CD14-positive monocyte (primary cell): ENCODE measurements around the gene TMX3. TPM values are rescaled to one million over a fixed set of nuclear protein-coding genes. Genes with fewer than 3 reads are reported as not detected.

Source experiments
- DNase-seq, 3 donors: peaks; one replicate each; pipeline ENCODE4 v3.0.0-alpha.2; 2011 to 2022
- H2AFZ ChIP-seq: 2 replicates; pipeline ENCODE4 v1.6.0; 2012; ENCODE audit warnings: mild to moderate bottlenecking, low read depth, low read length, inconsistent platforms; ENCODE audit not compliant: insufficient read depth, poor library complexity, severe bottlenecking
- H3K27ac ChIP-seq, 2 donors: 1 replicate in 1 of 2; 2 replicates in 1 of 2; pipeline ENCODE4 v1.5.1; 2012 to 2013; ENCODE audit warnings: low read length in 2 of 2, control low read depth in 1 of 2, inconsistent platforms in 1 of 2, low read depth in 1 of 2, mild to moderate bottlenecking in 1 of 2
- H3K27me3 ChIP-seq, 2 donors: one replicate each; pipeline versions ENCODE4 v1.6.0 to v1.6.1; 2011 to 2013; ENCODE audit warnings: low read length in 2 of 2; ENCODE audit not compliant: control insufficient read depth in 2 of 2, insufficient read depth in 2 of 2
- H3K36me3 ChIP-seq, 2 donors: replicated peaks in 1 of 2; 1 replicate in 1 of 2; 2 replicates in 1 of 2; pipeline versions ENCODE4 v1.5.1 to v1.6.1; 2012 to 2013; ENCODE audit warnings: low read length in 2 of 2, control low read depth in 1 of 2, inconsistent platforms in 1 of 2, mild to moderate bottlenecking in 1 of 2; ENCODE audit not compliant: insufficient read depth in 2 of 2, control insufficient read depth in 1 of 2
- H3K4me1 ChIP-seq, 2 donors: 1 replicate in 1 of 2; 2 replicates in 1 of 2; pipeline versions ENCODE4 v1.5.1 to v1.6.1; 2012 to 2013; ENCODE audit warnings: low read length in 2 of 2, control low read depth in 1 of 2, inconsistent platforms in 1 of 2, mild to moderate bottlenecking in 1 of 2, moderate library complexity in 1 of 2; ENCODE audit not compliant: insufficient read depth in 2 of 2, control insufficient read depth in 1 of 2
- H3K4me2 ChIP-seq: replicated peaks from 2 replicates; pipeline ENCODE3; 2012; ENCODE audit warnings: low read length, moderate library complexity, mild to moderate bottlenecking; ENCODE audit not compliant: poor library complexity, severe bottlenecking; ENCODE audit errors: extremely low read depth
- H3K4me3 ChIP-seq, 3 experiments: fragments of 200-600 bp in 1 of 3; sonication (generic) in 1 of 3; replicated peaks in 1 of 3; 1 replicate in 2 of 3; 2 replicates in 1 of 3; pipeline ENCODE4 v1.5.1; 2011 to 2013; ENCODE audit warnings: low read length in 3 of 3, mild to moderate bottlenecking in 3 of 3, control low read depth in 2 of 3, low read depth in 2 of 3, inconsistent platforms in 1 of 3, moderate library complexity in 1 of 3
- H3K79me2 ChIP-seq: 2 replicates; pipeline ENCODE4 v1.6.0; 2012; ENCODE audit warnings: mild to moderate bottlenecking, control low read depth, inconsistent platforms, low read length, moderate library complexity; ENCODE audit not compliant: insufficient read depth
- H3K9ac ChIP-seq: 2 replicates; pipeline ENCODE4 v1.6.0; 2017; ENCODE audit warnings: low read length, mild to moderate bottlenecking; ENCODE audit not compliant: insufficient read depth, poor library complexity, severe bottlenecking
- H3K9me3 ChIP-seq, 2 donors: replicated peaks in 1 of 2; 1 replicate in 1 of 2; 2 replicates in 1 of 2; pipeline versions ENCODE4 v1.5.1 to v1.6.1; 2012 to 2013; ENCODE audit warnings: low read length in 2 of 2, control low read depth in 1 of 2; ENCODE audit not compliant: control insufficient read depth in 1 of 2, insufficient read depth in 1 of 2
- H4K20me1 ChIP-seq: 2 replicates; pipeline ENCODE4 v1.6.0; 2012; ENCODE audit warnings: mild to moderate bottlenecking, low read length, control low read depth, moderate library complexity; ENCODE audit not compliant: insufficient read depth
- H3K27ac Mint-ChIP-seq, 7 donors: one replicate each; pipeline ENCODE4 v1.8.0; 2020; ENCODE audit warnings: mild to moderate bottlenecking in 7 of 7, mixed read lengths in 7 of 7, moderate library complexity in 6 of 7, inconsistent platforms in 2 of 7
- H3K27me3 Mint-ChIP-seq, 3 donors: one replicate each; pipeline ENCODE4 v1.8.0; 2021 to 2022; ENCODE audit warnings: low read depth in 3 of 3, mild to moderate bottlenecking in 3 of 3, mixed read lengths in 3 of 3, moderate library complexity in 3 of 3, inconsistent platforms in 1 of 3
- H3K36me3 Mint-ChIP-seq, 2 donors: one replicate each; pipeline ENCODE4 v1.8.0; 2020; ENCODE audit warnings: mixed read lengths in 2 of 2, inconsistent platforms in 1 of 2, mild to moderate bottlenecking in 1 of 2
- H3K4me1 Mint-ChIP-seq: one replicate; pipeline ENCODE4 v1.8.0; 2020; ENCODE audit warnings: mild to moderate bottlenecking, mixed read lengths
- H3K4me3 Mint-ChIP-seq, 2 donors: one replicate each; pipeline ENCODE4 v1.8.0; 2020; ENCODE audit warnings: mild to moderate bottlenecking in 2 of 2, mixed read lengths in 2 of 2, moderate library complexity in 1 of 2
- H3K9me3 Mint-ChIP-seq, 7 donors: one replicate each; pipeline ENCODE4 v1.8.0; 2020 to 2022; ENCODE audit warnings: mixed read lengths in 7 of 7, mild to moderate bottlenecking in 6 of 7, moderate library complexity in 6 of 7, inconsistent platforms in 2 of 7
- CTCF ChIP-seq: fragments of 200-600 bp; IDR thresholded peaks from one replicate; pipeline ENCODE4 v1.8.0; 2022; ENCODE audit warnings: antibody characterized with exemption, mild to moderate bottlenecking
- WGBS: methylation state at CpG from one replicate; pipeline ENCODE4 v1.1.5; 2013; ENCODE audit warnings: missing lambda C conversion rate; ENCODE audit not compliant: insufficient coverage; 5-methylcytosine and 5-hydroxymethylcytosine counted together
- intact Hi-C, 2 donors: fragments of 100-400 bp; cut with micrococcal nuclease; formaldehyde crosslinking; loops; one replicate each; pipeline versions ENCODE4 v1.15.0 to v1.15.1; 2023
- polyA plus RNA-seq, 3 donors: library from polyadenylated mRNA; depleted of rRNA in 1 of 3; unstranded in 2 of 3; stranded (reverse) in 1 of 3; fragments of 300-500 nt in 2 of 3; fragments of >200 nt in 1 of 3; fragmentation: Illumina TruSeq in 2 of 3; gene quantifications; 1 replicate in 2 of 3; 2 replicates in 1 of 3; pipeline ENCODE4 v1.2.3, GENCODE V29; 2012 to 2021

Gene TMX3
- polyA plus RNA-seq, 3 donors: 13.7 to 37.7 (median 16.5) TPM

GRCh38 chr18:68733707-68734106, 18.8 kb upstream of the TMX3 start:
- Histone ChIP-seq H3K4me2 (no peak overlapping the region), H3K79me2 (no peaks in the 10 kb centered on the region), H2AFZ (no peak overlapping the region), H3K36me3 (no peaks in the 10 kb centered on the region), H3K9ac (no peak overlapping the region), H3K27ac (no peak overlapping the region), H3K9me3 (no peaks in the 10 kb centered on the region), H3K27me3 (no peaks in the 10 kb centered on the region), H3K4me3 (no peak overlapping the region), H4K20me1 (no peaks in the 10 kb centered on the region), H3K4me1 (peaks cover 0 to 4% of the 10 kb centered on the region in 2 donors)
- Mint-ChIP-seq H3K4me3 (no peak overlapping the region), H3K4me1 (peaks cover 3% of the 10 kb centered on the region), H3K9me3 (no peaks in the 10 kb centered on the region), H3K27ac (no peak overlapping the region), H3K27me3 (no peaks in the 10 kb centered on the region), H3K36me3 (no peaks in the 10 kb centered on the region)
- no peak for TF ChIP-seq CTCF
- no peak for DNase-seq
- WGBS: no CpG with 5 or more reads among the region's 6 CpGs
- intact Hi-C loops: no loop called here

- Histone ChIP-seq H4K20me1 (no peaks in the 10 kb centered on the region), H3K27ac (peak overlapping the region in 1 of 2 donors; percentile 17), H2AFZ (no peak overlapping the region), H3K79me2 (no peaks in the 10 kb centered on the region), H3K4me3 (peak overlapping the region in 1 of 3 experiments; percentile 34), H3K9me3 (peaks cover 0 to 9% of the 10 kb centered on the region in 2 donors), H3K4me1 (peaks cover 23 to 27% of the 10 kb centered on the region in 2 donors), H3K9ac (no peak overlapping the region), H3K4me2 (peak overlapping the region; percentile 44), H3K36me3 (no peaks in the 10 kb centered on the region), H3K27me3 (no peaks in the 10 kb centered on the region)
- peaks cover 22% of the 10 kb centered on the region for H3K4me1 Mint-ChIP-seq
- peaks cover 0 to 11% (median 3%) of the 10 kb centered on the region in 7 donors for H3K9me3 Mint-ChIP-seq
- no CpG with 5 or more reads among the region's 2 CpGs for WGBS
- H3K4me3 Mint-ChIP-seq: peak overlapping the region in 1 of 2 donors; percentile 48
- no peak for TF ChIP-seq CTCF
- H3K27ac Mint-ChIP-seq: peak overlapping the region in 3 of 7 donors; percentile 40 to 65 (median 63)
- peak; percentile 30 to 52 (median 51) for DNase-seq
- intact Hi-C loops: no loop called here
- peaks cover 0 to 2% (median 0%) of the 10 kb centered on the region in 3 donors for H3K27me3 Mint-ChIP-seq
- peaks cover 1 to 3% of the 10 kb centered on the region in 2 donors for H3K36me3 Mint-ChIP-seq
Observed at GRCh38 chr18:68728081-68728700, 13.3 kb upstream of the TMX3 start.
